Activated CD4-positive, alpha-beta T cell treated with anti-CD3 and anti-CD28 coated beads, Interleukin-10, Interleukin-2, amounts not matched to agents 100 ng/mL and 50 ng/mL, durations not matched to agents 16 hours and 8 hours (primary cell): Measurements from ENCODE around the gene PDGFRB.
A peak's percentile ranks its signal among the peaks of the same experiment; 100 is the strongest.
"Not testable (repeated sequence)": the region's sequence is repeated elsewhere in the genome, so short reads cannot be mapped to it uniquely, and the experiment has no call there.

Experiments
- DNase-seq: peaks from one replicate; pipeline ENCODE4 v3.0.0-alpha.2; 2020

Gene PDGFRB

GRCh38 chr5:150112201-150113046, 43.2 kb downstream of the PDGFRB start:
- no peak for DNase-seq

GRCh38 chr5:150111122-150111521, 44.5 kb downstream of the PDGFRB start:
- DNase-seq = no peak

- no peak for DNase-seq
Measured at GRCh38 chr5:150109921-150110320, 45.7 kb downstream of the PDGFRB start.

DNA sequence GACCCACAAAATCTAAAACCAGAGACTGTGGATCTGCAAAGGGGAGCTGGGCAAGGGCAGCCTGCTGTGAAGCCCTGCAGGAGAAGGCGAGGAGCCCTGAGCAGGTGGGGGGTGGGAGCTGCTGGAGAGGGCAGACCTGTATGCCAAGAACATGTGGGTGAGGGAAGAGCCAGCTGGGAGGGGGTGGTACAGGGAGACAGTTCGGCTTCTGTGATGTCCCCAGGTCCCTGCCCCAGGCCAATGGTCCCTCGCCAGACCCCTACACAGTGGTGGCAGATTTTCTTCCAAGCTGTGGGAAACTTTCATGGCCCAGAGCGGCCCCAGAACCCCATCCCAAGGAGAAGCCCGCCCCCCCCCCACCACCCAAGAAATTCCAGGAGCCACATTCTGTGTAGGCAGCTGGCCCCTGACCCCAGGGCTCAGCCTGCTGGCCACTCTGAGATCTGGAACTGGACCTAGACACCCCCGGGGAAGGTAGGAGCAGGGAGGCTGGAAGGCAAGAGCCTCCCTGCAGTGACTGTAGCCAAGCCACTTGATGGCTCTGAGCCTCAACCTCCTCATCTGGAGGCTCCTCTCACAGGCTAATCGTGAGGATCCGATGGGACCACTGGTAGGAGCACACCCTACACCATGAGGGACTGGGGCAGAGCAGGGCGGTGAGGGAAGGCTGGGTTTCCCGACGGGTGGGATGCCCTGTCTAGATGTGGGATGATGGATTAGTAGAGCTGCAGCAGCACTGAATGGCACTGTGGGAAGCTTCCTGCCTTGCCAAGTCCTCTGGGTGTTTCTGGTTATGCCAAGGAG, 46.7 kb downstream of the PDGFRB start:
- no peak for DNase-seq

- DNase-seq = no peak
Measured at GRCh38 chr5:150107909-150108447, 47.7 kb downstream of the PDGFRB start.

GRCh38 chr5:150106674-150107426, 48.8 kb downstream of the PDGFRB start:
- no peak for DNase-seq

DNA sequence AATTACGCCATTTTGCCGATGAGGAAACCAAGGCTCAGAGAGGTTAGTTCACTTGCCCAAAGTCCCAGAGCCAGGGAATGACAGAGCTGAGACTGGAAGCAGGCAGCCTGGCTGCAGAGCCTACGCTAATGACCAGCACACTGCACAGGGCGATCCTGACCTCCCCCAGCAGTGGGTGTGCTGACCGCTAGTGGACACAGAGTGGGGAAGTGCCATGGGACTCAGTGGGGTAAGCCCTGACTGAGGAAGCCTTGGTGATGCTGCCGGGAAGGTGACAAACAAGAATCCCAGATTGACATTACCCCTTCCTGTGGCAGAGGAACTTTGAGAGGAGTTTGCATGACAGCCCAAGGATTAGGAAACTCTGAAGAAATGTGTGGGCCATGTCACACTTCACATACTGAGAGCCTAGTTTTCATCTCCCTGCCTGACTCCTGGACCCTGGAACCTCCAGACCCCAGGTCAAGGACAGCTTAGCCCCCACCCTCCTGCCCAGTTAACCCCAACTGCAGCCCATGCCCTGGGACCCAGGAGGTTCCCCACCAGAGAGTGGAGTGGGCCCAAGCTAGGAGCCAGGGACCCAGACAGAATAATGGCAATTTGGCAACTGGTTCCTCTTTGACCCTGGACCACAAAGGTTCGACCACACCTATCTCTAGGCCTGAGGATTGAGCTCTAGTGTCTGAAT, 49.6 kb downstream of the PDGFRB start:
- no peak for DNase-seq

DNA sequence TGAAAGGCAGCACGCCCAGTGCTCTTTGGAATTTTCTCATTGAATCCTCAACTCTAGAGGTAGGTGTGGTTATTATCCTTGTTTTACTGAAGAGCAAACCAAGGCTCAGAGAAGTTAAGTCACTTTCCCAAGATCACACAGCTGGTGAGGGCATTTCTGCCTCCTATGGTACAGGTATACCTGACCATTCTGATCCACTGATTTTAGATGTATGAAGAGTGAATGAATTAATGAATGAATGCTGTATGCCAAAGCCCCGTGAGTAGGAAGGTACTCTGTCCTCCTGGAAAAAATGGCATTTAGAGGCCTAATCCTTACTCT, 51.1 kb downstream of the PDGFRB start:
- DNase-seq = no peak

DNA sequence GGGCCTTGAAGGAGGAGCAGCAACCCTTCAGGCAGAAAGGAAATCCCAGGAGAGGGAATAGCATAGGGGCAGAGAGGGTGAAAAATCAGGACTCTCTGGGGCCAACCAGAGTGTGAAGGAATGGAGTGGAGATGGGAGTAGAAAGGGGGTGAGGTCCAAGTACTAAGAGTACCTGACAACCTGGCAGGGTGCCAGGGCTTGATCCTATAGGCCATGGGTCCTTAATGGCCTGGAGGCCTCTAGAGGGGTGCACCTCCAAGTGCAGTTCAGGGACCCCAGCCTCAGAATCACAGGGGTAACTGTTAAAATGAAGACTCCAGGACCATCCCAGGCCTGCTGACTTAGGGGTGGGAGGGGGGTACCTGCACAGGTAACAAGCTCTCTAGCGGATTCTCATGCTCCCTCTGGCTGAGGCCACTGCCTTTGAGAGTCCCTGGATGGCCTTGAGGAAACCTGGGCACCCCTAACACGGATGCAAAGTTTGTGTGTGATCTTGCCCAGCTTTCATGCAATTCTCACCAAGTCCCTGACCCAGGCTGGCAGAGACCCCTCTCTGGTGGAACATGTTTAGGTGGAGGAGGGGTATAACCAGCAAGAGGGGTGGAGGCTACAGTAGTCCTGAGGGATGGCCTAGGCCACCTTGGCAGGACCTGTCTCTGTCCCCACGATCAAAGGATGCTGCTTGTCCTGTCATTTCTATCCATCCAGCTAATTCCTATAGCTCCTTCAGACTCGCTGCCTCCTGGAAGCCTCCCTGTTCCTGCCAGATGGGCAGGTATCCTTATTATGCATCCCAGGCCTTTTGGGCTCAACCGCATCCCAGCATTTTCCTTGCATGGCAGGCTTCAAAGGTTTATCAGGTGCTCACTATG, 51.7 kb downstream of the PDGFRB start:
- DNase-seq = no peak

GRCh38 chr5:150101023-150101422, 54.6 kb downstream of the PDGFRB start:
- no peak for DNase-seq

GRCh38 chr5:150097152-150097551, 58.5 kb downstream of the PDGFRB start:
- no peak for DNase-seq

- DNase-seq = peak; percentile 46
Measured at GRCh38 chr5:150092159-150092787, 63.4 kb downstream of the PDGFRB start.

GRCh38 chr5:150085950-150086715, 69.5 kb downstream of the PDGFRB start, which contains the start of gene CSF1R:
Gene CSF1R, minus strand, starts transcription at chr5:150086554. Its CDS starts 127 bp downstream, at chr5:150086427.
- no peak for DNase-seq

DNA sequence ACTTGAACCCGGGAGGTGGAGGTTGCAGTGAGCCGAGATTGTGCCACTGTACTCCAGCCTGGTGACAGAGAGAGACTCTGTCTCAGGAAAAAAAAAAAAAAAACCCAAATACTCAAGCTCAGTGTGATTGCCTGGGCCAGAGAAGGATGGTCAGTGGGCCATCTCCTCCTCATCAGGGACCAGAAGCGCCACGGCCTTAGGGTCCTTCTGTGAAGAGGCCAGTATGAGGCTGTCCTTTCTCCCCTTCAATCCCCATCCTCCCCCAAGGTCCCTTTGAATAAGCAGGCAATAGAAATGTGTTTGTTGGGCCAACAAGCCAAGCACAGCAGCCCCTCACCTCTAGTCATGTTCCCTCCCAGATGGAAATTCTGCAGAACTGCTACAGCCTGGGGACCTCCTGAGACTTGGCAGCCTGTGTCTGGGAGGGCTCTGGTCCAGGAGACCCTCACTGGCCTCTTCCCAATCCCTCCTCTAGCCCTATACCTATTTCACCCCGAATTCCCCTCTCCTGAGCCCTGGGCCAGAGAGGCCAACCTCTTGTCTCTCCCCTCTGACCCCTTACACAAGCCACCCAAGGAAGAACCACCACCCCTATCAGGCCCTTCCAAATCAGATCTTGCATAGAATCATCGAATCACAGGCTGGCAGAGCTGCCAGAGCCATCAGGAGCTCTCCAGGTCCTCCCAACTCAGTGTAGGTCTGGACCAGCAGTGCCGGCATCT, 70.3 kb downstream of the PDGFRB start:
- DNase-seq = no peak

DNA sequence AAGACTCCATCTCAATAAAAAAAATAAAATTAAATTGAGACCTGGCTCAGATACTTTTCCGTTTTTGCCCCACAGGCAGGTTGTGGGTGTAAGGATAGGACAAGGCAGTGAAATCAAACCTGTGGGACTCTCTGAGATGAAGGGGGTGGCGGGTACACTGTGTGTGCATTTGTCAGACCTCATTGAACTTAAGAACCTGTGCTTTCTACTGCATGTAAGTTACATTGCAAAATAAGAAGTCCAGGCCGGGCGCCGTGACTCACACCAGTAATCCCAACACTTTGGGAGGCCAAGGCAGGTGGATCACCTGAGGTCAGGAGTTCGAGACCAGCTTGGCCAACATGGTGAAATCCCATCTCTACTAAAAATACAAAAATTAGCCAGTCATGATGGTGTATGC, 70.9 kb downstream of the PDGFRB start:
- DNase-seq = not testable (repeated sequence)

- DNase-seq = no peak
Measured at GRCh38 chr5:150082889-150083288, 72.8 kb downstream of the PDGFRB start.

DNA sequence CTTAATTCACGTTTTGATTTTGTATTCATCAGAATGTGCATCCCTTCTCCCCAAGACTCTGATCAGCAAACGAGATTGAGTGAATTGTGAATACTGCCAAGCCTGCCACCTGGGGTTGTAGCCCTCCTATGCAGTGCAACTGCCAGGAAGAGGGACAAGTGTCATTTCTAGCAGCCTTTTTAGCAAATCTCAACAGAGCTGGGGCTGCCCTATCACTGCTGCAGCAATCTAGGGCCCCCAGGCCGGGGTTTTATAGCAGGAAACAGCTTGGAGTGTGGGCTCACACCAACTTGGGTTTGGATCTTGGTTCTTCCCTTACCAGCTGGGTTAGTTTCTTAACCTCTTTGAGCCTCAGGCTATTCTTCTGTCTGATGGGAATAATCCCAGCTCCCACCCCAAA, 73.3 kb downstream of the PDGFRB start:
- DNase-seq = no peak

DNA sequence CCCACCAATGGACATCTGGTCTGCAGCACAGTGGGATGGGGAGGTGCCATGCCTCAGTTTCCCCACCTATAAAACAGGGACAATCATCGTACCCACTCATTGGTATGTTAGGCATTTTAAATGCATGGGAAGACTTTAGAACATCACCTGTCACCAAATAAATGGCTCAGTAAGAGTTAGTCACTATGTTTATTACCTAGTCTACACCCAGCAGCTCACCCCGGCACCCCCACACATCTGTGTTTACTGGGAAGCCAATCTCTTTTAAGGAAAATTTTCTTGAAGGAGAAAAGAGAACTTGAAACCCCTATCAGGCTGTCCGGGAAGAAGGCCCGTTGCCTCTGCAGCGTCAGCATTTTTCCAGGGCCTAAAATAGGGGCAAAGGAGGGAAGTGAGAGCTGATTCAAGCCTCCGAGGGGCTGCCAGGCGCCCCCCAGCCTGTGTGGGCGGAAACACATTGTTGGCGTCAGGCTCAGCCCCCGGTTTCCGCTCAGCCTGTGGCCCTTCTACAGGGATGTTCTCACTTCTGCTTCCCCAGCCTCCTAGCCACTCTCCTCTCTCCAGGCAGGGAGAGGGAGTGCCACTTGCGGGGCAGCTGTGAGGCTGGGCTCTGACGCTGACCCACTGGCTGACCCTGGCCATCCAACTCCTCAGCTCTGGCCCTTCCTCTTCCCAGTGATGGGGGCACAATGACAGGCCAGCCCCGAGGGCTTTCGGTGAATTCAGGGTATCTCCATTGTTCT, 73.9 kb downstream of the PDGFRB start:
- DNase-seq = no peak
